ENCODE data around the gene LRCH2.

GRCh38 chrX:115226929-115227328 is 7.0 kb downstream of the LRCH2 start:
- TF ChIP-seq CTCF (conservative IDR thresholded peaks at IDR 0.05) (peak; percentile 80), EZH2 (IDR thresholded peaks at IDR 0.05; ENCODE audit: low read depth) (no peak)
